ENCODE measurements around the gene SQSTM1.

GRCh38 chr5:179837076-179838011 lies 16.6 kb downstream of the SQSTM1 start:
- no peak for TF ChIP-seq EZH2 (IDR thresholded peaks at IDR 0.05; ENCODE audit: insufficient read depth, poor library complexity, severe bottlenecking)
- TF ChIP-seq EZH2phosphoT487 (IDR thresholded peaks at IDR 0.05; ENCODE audit: insufficient read depth, low read depth): no peak

Data from GM23248 (cell line).